ENCODE measurements around the gene HOXA6. TPM values are rescaled to one million over a fixed set of nuclear protein-coding genes. Genes with fewer than 3 reads are reported as not detected.

The HOXA6 gene
- total RNA-seq, 1 experiment from 2014 or later: not detected

- no peak within 1 kb of the TSS for H3T11ph ChIP-seq (ENCODE audit: low read length)
- no peak within 1 kb of the TSS for H4K8ac ChIP-seq (replicated peaks; ENCODE audit: insufficient read length, low read depth, low read length)
- no peak for DNase-seq
- no peaks in the 10 kb centered on the region for H3K4me1 ChIP-seq (ENCODE audit: insufficient read depth, low read length)
- no peak within 1 kb of the TSS for H2BK12ac ChIP-seq (ENCODE audit: insufficient read length, low read depth, low read length)
- H3K27me3 ChIP-seq (ENCODE audit: insufficient read depth, low read length): peaks cover 95% of the 10 kb centered on the region
- H2BK120ac ChIP-seq (ENCODE audit: low read depth, low read length, poor library complexity, severe bottlenecking): no peak within 1 kb of the TSS
- TF ChIP-seq CTCF (conservative IDR thresholded peaks at IDR 0.05): no peak
- H2AFZ ChIP-seq (ENCODE audit: low read length): no peak within 1 kb of the TSS
- Mint-ChIP-seq H3K4me1 (peaks cover 0 to 15% of the 10 kb centered on the region in 2 experiments; a peak in 3 of 4 replicates), H3K36me3 (ENCODE audit: insufficient read depth in 1 of 3, low read depth in 3 of 3) (no peaks in the 10 kb centered on the region; a peak in 1 of 7 replicates), H3K27ac (no peak within 1 kb of the TSS; a peak in 1 of 7 replicates), H3K9me3 (peaks cover 5 to 12% of the 10 kb centered on the region in 2 experiments), H3K4me3 (no peak within 1 kb of the TSS), H3K27me3 (ENCODE audit: low read depth) (peaks cover 98% of the 10 kb centered on the region)
- no peak within 1 kb of the TSS for H2BK20ac ChIP-seq (ENCODE audit: low read depth, low read length, poor library complexity, severe bottlenecking)
- H3K23me2 ChIP-seq (ENCODE audit: insufficient read length, low read depth, low read length, poor library complexity, severe bottlenecking): no peaks in the 10 kb centered on the region
- H2AK5ac ChIP-seq (ENCODE audit: insufficient read length, low read length): no peak within 1 kb of the TSS
- no peak within 1 kb of the TSS for H4K91ac ChIP-seq (ENCODE audit: insufficient read length, low read depth, low read length)
- H3K14ac ChIP-seq (ENCODE audit: insufficient read depth, low read length): no peak within 1 kb of the TSS; the same call in 1 of the 2 replicates
- H2BK15ac ChIP-seq (ENCODE audit: low read depth, low read length): no peak within 1 kb of the TSS
- no peaks in the 10 kb centered on the region for H3K79me1 ChIP-seq (ENCODE audit: insufficient read depth, low read depth, low read length, poor library complexity, severe bottlenecking)
- H3K27ac ChIP-seq (ENCODE audit: insufficient read length, low read depth, low read length): no peak within 1 kb of the TSS
- H2BK5ac ChIP-seq (ENCODE audit: insufficient read length, low read length): no peak within 1 kb of the TSS
- no peak within 1 kb of the TSS for H4K5ac ChIP-seq (ENCODE audit: insufficient read length, low read depth, low read length)
- H3K79me2 ChIP-seq (ENCODE audit: insufficient read depth, low read length): no peaks in the 10 kb centered on the region
- whole genome bisulfite sequencing (ENCODE audit: extremely low coverage, insufficient read length, low lambda C conversion rate): no CpG with 5 or more reads among the region's 82 CpGs
- peak within 1 kb of the TSS; percentile 37 for H3K4me2 ChIP-seq (ENCODE audit: insufficient read depth, insufficient read length, low read length)
- H3K9me3 ChIP-seq (ENCODE audit: control insufficient read depth, low read depth, low read length): no peaks in the 10 kb centered on the region
- H3K56ac ChIP-seq (ENCODE audit: insufficient read length, low read depth, low read length): no peak within 1 kb of the TSS
- H4K20me1 ChIP-seq (ENCODE audit: control insufficient read depth, insufficient read depth, insufficient read length): no peaks in the 10 kb centered on the region
- no peak within 1 kb of the TSS for H3K4ac ChIP-seq (ENCODE audit: low read depth, low read length)
- H3K23ac ChIP-seq (ENCODE audit: insufficient read length, low read depth, low read length): no peak within 1 kb of the TSS
- H3K9ac ChIP-seq (ENCODE audit: extremely low read depth, insufficient read length, low read length): no peak within 1 kb of the TSS
- no peak within 1 kb of the TSS for H3K18ac ChIP-seq (ENCODE audit: insufficient read length, low read depth, low read length)
Observed at GRCh38 chr7:27165089-27165995, 17.8 kb upstream of the HOXA6 start, which contains the start of gene HOXA9. Gene HOXA9 (minus strand): TSS chr7:27165537. CDS start chr7:27165457, 80 bp downstream.

Data from H9 (cell line).